ENCODE results near the gene GRIA1.

GRIA1 gene

GRCh38 chr5:153654504-153655200, 164.2 kb downstream of the GRIA1 start:
- Histone ChIP-seq H3K4me3 (ENCODE audit: low read length) (no peak overlapping the region), H3K9me3 (ENCODE audit: insufficient read depth, low read length) (no peaks in the 10 kb centered on the region), H3K4me1 (ENCODE audit: low read length) (no peaks in the 10 kb centered on the region), H3K36me3 (replicated peaks; ENCODE audit: low read depth, low read length) (no peaks in the 10 kb centered on the region), H4K20me1 (ENCODE audit: insufficient read depth, low read length) (no peaks in the 10 kb centered on the region), H3K27me3 (ENCODE audit: low read depth, low read length) (no peaks in the 10 kb centered on the region), H3K27ac (ENCODE audit: low read length) (no peak overlapping the region), H3K9ac (ENCODE audit: low read length) (no peak overlapping the region), H3K79me2 (ENCODE audit: low read length) (no peaks in the 10 kb centered on the region), H3K4me2 (ENCODE audit: low read length) (no peak overlapping the region), H2AFZ (ENCODE audit: low read depth, low read length) (no peak overlapping the region)
- no peak for TF ChIP-seq CTCF (IDR thresholded peaks at IDR 0.05; ENCODE audit: low read depth, low read length)
- TF ChIP-seq EZH2phosphoT487 (IDR thresholded peaks at IDR 0.05; ENCODE audit: low read depth): no peak

GRCh38 chr5:153655201-153655510, 164.7 kb downstream of the GRIA1 start:
- Histone ChIP-seq H3K4me3 (ENCODE audit: low read length) (no peak overlapping the region), H4K20me1 (ENCODE audit: insufficient read depth, low read length) (no peaks in the 10 kb centered on the region), H3K27ac (ENCODE audit: low read length) (no peak overlapping the region), H3K79me2 (ENCODE audit: low read length) (no peaks in the 10 kb centered on the region), H3K9me3 (ENCODE audit: insufficient read depth, low read length) (no peaks in the 10 kb centered on the region), H3K27me3 (ENCODE audit: low read depth, low read length) (no peaks in the 10 kb centered on the region), H3K36me3 (replicated peaks; ENCODE audit: low read depth, low read length) (no peaks in the 10 kb centered on the region), H3K4me1 (ENCODE audit: low read length) (no peaks in the 10 kb centered on the region), H3K4me2 (ENCODE audit: low read length) (no peak overlapping the region), H3K9ac (ENCODE audit: low read length) (no peak overlapping the region), H2AFZ (ENCODE audit: low read depth, low read length) (no peak overlapping the region)
- TF ChIP-seq EZH2phosphoT487 (IDR thresholded peaks at IDR 0.05; ENCODE audit: low read depth) (no peak), CTCF (IDR thresholded peaks at IDR 0.05; ENCODE audit: low read depth, low read length) (no peak)

GRCh38 chr5:153658149-153658548, 167.7 kb downstream of the GRIA1 start:
- H3K27ac ChIP-seq (ENCODE audit: low read length): no peak overlapping the region
- H3K9ac ChIP-seq (ENCODE audit: low read length): no peak overlapping the region
- no peak overlapping the region for H3K4me3 ChIP-seq (ENCODE audit: low read length)
- no peaks in the 10 kb centered on the region for H3K36me3 ChIP-seq (replicated peaks; ENCODE audit: low read depth, low read length)
- no peaks in the 10 kb centered on the region for H3K9me3 ChIP-seq (ENCODE audit: insufficient read depth, low read length)
- no peaks in the 10 kb centered on the region for H3K27me3 ChIP-seq (ENCODE audit: low read depth, low read length)
- H2AFZ ChIP-seq (ENCODE audit: low read depth, low read length): no peak overlapping the region
- no peaks in the 10 kb centered on the region for H3K79me2 ChIP-seq (ENCODE audit: low read length)
- H3K4me1 ChIP-seq (ENCODE audit: low read length): no peaks in the 10 kb centered on the region
- no peaks in the 10 kb centered on the region for H4K20me1 ChIP-seq (ENCODE audit: insufficient read depth, low read length)
- no peak overlapping the region for H3K4me2 ChIP-seq (ENCODE audit: low read length)
- TF ChIP-seq EZH2phosphoT487 (IDR thresholded peaks at IDR 0.05; ENCODE audit: low read depth) (no peak), CTCF (IDR thresholded peaks at IDR 0.05; ENCODE audit: low read depth, low read length) (no peak)

DNA sequence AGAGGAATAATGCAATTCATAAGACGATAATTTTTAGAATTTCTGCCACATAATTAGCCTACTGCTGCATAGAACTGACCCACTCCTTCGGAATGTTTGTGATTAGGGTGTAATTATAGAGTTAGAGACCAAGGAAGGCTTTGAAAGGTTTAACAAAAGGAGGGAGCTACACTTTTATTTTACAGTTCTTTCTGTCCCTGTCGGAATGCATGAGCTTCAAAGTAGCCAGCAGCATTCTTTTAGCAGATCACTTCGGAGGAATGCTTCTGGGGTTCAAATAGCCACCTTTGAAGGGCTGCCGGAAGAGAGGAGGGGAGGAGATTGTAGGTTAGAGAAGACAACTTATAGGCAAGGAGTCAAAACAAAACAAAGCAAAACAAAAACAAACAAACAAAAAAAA, 168.1 kb downstream of the GRIA1 start:
- H3K27ac ChIP-seq (ENCODE audit: low read length): no peak overlapping the region
- no peak for TF ChIP-seq EZH2phosphoT487 (IDR thresholded peaks at IDR 0.05; ENCODE audit: low read depth)
- TF ChIP-seq CTCF (IDR thresholded peaks at IDR 0.05; ENCODE audit: low read depth, low read length): no peak
- no peaks in the 10 kb centered on the region for H3K36me3 ChIP-seq (replicated peaks; ENCODE audit: low read depth, low read length)

More for the DNA sequence above, 168.1 kb downstream of the GRIA1 start:
- no peaks in the 10 kb centered on the region for H3K79me2 ChIP-seq (ENCODE audit: low read length)
- H3K4me2 ChIP-seq (ENCODE audit: low read length): no peak overlapping the region
- no peak overlapping the region for H3K9ac ChIP-seq (ENCODE audit: low read length)
- no peak overlapping the region for H2AFZ ChIP-seq (ENCODE audit: low read depth, low read length)
- H4K20me1 ChIP-seq (ENCODE audit: insufficient read depth, low read length): no peaks in the 10 kb centered on the region
- no peaks in the 10 kb centered on the region for H3K4me1 ChIP-seq (ENCODE audit: low read length)
- no peaks in the 10 kb centered on the region for H3K9me3 ChIP-seq (ENCODE audit: insufficient read depth, low read length)
- no peaks in the 10 kb centered on the region for H3K27me3 ChIP-seq (ENCODE audit: low read depth, low read length)
- no peak overlapping the region for H3K4me3 ChIP-seq (ENCODE audit: low read length)
